HepG2 (cell line): ENCODE results near the gene PLXNA4. TPM values are rescaled to one million over a fixed set of nuclear protein-coding genes. Genes with fewer than 3 reads are reported as not detected.

ENCODE experiments used
- ATAC-seq: fragments of 200-7000 bp; cut with Tn5 transposase; 3 replicates; pipeline ENCODE4 v1.9.1; 2020; ENCODE audit warnings: mild to moderate bottlenecking, moderate library complexity
- BruUV-seq: library from RNA; stranded (reverse); fragments of 400-500 nt; replicated peaks from 2 replicates; lab custom pipeline; 2021; lab: Mats Ljungman, UMichigan
- CTCF ChIA-PET: fragments of 300-600 bp; formaldehyde crosslinking; extraction: SDS; loops from one replicate; lab custom pipeline; 2021; ENCODE audit warnings: low total read pairs, inconsistent platforms, low intra/inter-chr PET ratio; lab: Yijun Ruan, JAX
- POLR2A ChIA-PET: fragments of 350-600 bp; sonication (Branson Sonifier 250); formaldehyde crosslinking; loops from one replicate; lab custom pipeline; 2020; ENCODE audit warnings: antibody characterized with exemption, inconsistent platforms; lab: Yijun Ruan, JAX
- DNase-seq: peaks from one replicate; pipeline ENCODE4 v3.0.0-alpha.2; 2015; ENCODE audit warnings: low spot score
- FAIRE-seq: peaks from 3 replicates; lab custom pipeline; 2011; peaks lifted over from hg19 to GRCh38; lab: Jason Lieb, UNC
- H2AFZ ChIP-seq: one replicate; pipeline ENCODE4 v1.6.1; 2011; ENCODE audit warnings: low read length, inconsistent platforms
- H3K27ac ChIP-seq: fragments of 300-600 bp; 3 replicates; pipeline ENCODE4 v1.8.0; 2011; ENCODE audit warnings: mixed run types, mild to moderate bottlenecking, mixed read lengths, low read length, inconsistent platforms; ENCODE audit not compliant: insufficient read depth; ENCODE audit errors: extremely low read length
- H3K27me3 ChIP-seq, 2 experiments: fragments of 200-600 bp in 1 of 2; 2 replicates in 1 of 2; 3 replicates in 1 of 2; pipeline versions ENCODE4 v1.6.0 to v1.8.0; 2011; ENCODE audit warnings: low read length in 2 of 2, mild to moderate bottlenecking in 2 of 2, moderate library complexity in 2 of 2, inconsistent platforms in 1 of 2; ENCODE audit not compliant: insufficient read depth in 2 of 2, control insufficient read depth in 1 of 2
- H3K36me3 ChIP-seq, 2 experiments: fragments of 200-600 bp in 1 of 2; replicated peaks in 1 of 2; 2 replicates in 1 of 2; 3 replicates in 1 of 2; pipeline versions ENCODE4 v1.5.1 to v1.8.0; 2011; ENCODE audit warnings: low read length in 2 of 2, inconsistent platforms in 1 of 2; ENCODE audit not compliant: insufficient read depth in 2 of 2, control insufficient read depth in 1 of 2
- H3K4me1 ChIP-seq: 2 replicates; pipeline ENCODE4 v1.5.1; 2012; ENCODE audit warnings: low read length, inconsistent platforms; ENCODE audit not compliant: insufficient read depth
- H3K4me2 ChIP-seq: 2 replicates; pipeline ENCODE4 v1.6.0; 2011; ENCODE audit warnings: low read depth, low read length, inconsistent platforms
- H3K4me3 ChIP-seq, 3 experiments: fragments of 200-600 bp in 1 of 3; sonication (generic), shearing (Covaris generic) in 1 of 3; replicated peaks in 1 of 3; 2 replicates each; pipeline ENCODE4 v1.5.1; 2011 to 2016; ENCODE audit warnings: low read length in 3 of 3, inconsistent platforms in 2 of 3, low read depth in 2 of 3, mild to moderate bottlenecking in 2 of 3, control low read depth in 1 of 3, mixed read lengths in 1 of 3; ENCODE audit not compliant: insufficient read depth in 1 of 3
- H3K79me2 ChIP-seq: one replicate; pipeline ENCODE4 v1.6.1; 2011; ENCODE audit warnings: low read length, inconsistent platforms; ENCODE audit not compliant: insufficient read depth
- H3K9ac ChIP-seq: 2 replicates; pipeline ENCODE4 v1.6.0; 2011; ENCODE audit warnings: mild to moderate bottlenecking, low read depth, low read length, inconsistent platforms; ENCODE audit not compliant: insufficient read depth
- H3K9me3 ChIP-seq: 2 replicates; pipeline ENCODE4 v1.5.1; 2012; ENCODE audit warnings: mild to moderate bottlenecking, low read length
- H4K20me1 ChIP-seq: 2 replicates; pipeline ENCODE4 v1.6.0; 2011; ENCODE audit warnings: inconsistent platforms, mild to moderate bottlenecking, low read length, moderate library complexity; ENCODE audit not compliant: insufficient read depth
- CCAR2 ChIP-seq: fragments of 200-400 bp; formaldehyde crosslinking; optimal IDR thresholded peaks from 2 replicates; pipeline ENCODE3; 2018; ENCODE audit warnings: low read depth, mild to moderate bottlenecking, low read length, moderate library complexity
- GZF1 ChIP-seq: sonication (generic); formaldehyde crosslinking; IDR thresholded peaks from 2 replicates; pipeline ENCODE4 v1.5.1; 2020; ENCODE audit warnings: mild to moderate bottlenecking, missing genetic modification reagents
- JUNB ChIP-seq: sonication (generic); formaldehyde crosslinking; IDR thresholded peaks from 2 replicates; pipeline ENCODE4 v1.8.0; 2022; ENCODE audit warnings: missing genetic modification reagents, mild to moderate bottlenecking, borderline replicate concordance
- ZNF530 ChIP-seq: sonication (generic); formaldehyde crosslinking; IDR thresholded peaks from 2 replicates; pipeline ENCODE4 v1.5.0; 2020; ENCODE audit warnings: low read depth, mild to moderate bottlenecking, missing genetic modification reagents
- ZNF672 ChIP-seq: sonication (generic); formaldehyde crosslinking; IDR thresholded peaks from 2 replicates; pipeline ENCODE4 v1.8.1; 2022; ENCODE audit warnings: missing genetic modification reagents
- WGBS: methylation state at CpG from one replicate; pipeline ENCODE4 v1.1.6; 2017; ENCODE audit warnings: low lambda C conversion rate; 5-methylcytosine and 5-hydroxymethylcytosine counted together
- in situ Hi-C: cut with HindIII; loops from 2 replicates; pipeline ENCODE4 v1.10.0; 2017; ENCODE audit warnings: low pct_unique_long_range_greater_than_20kb; ENCODE audit not compliant: extremely low pct_ligation_motif_present
- intact Hi-C: fragments of 100-400 bp; cut with micrococcal nuclease; formaldehyde crosslinking; loops from one replicate; pipeline ENCODE4 v1.10.0; 2022; ENCODE audit not compliant: unreplicated experiment
- polyA plus RNA-seq, 8 experiments: library from polyadenylated mRNA; depleted of rRNA in 3 of 8; stranded (reverse) in 7 of 8; unstranded in 1 of 8; fragments of >200 nt; fragmentation: Illumina TruSeq in 4 of 8; extraction: Trizol in 4 of 8; gene quantifications; 2 replicates each; pipeline versions ENCODE4 v1.2.1 to v1.2.3, GENCODE V29; 2011 to 2016; ENCODE audit warnings: low read depth in 4 of 8, missing spikeins in 1 of 8, mixed read lengths in 1 of 8; ENCODE audit not compliant: insufficient read depth in 1 of 8
- total RNA-seq, 5 experiments: library from RNA; depleted of rRNA; stranded (reverse); fragments of >200 nt; fragmentation: Illumina TruSeq; extraction: Trizol; gene quantifications; 2 replicates each; pipeline ENCODE4 v1.2.3, GENCODE V29; 2016; ENCODE audit warnings: low read depth in 1 of 5
- TF ChIP-seq, protein P1 (sequence below): sonication (generic); formaldehyde crosslinking; IDR thresholded peaks from 2 replicates; pipeline ENCODE4 v1.4.0; 2020; ENCODE audit warnings: missing genetic modification reagents, borderline replicate concordance
- TF ChIP-seq, protein P2 (sequence below): sonication (generic); formaldehyde crosslinking; IDR thresholded peaks from 2 replicates; pipeline ENCODE4 v1.4.0; 2020; ENCODE audit warnings: missing genetic modification reagents

Gene PLXNA4
- total and polyA plus RNA-seq, 2 of the 13 experiments (the other 11 are each of a cell fraction or from before 2014, with no cell fraction given), result 0.01 to 0.04 TPM

DNA sequence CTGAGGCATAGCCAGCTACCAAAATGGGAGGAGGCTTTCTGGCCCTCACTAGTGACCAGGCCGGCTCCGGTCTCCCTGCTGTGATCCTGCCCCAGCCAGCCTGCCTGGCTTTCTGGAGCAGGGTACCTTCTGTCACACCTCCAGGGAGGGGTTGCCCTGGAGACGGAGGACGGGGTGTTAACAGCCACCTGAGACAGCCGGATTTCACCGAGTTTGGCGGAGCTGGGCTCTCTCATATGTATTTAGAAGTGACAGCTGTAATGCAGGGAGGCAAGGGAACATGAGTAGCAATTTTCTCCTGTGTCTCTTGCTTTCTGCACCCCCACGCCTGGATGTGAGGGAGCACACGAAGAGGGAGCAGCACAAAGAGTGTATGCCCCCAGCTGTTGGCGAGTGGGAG, 473.3 kb downstream of the PLXNA4 start (continued):
- TF ChIP-seq, protein P1, sequence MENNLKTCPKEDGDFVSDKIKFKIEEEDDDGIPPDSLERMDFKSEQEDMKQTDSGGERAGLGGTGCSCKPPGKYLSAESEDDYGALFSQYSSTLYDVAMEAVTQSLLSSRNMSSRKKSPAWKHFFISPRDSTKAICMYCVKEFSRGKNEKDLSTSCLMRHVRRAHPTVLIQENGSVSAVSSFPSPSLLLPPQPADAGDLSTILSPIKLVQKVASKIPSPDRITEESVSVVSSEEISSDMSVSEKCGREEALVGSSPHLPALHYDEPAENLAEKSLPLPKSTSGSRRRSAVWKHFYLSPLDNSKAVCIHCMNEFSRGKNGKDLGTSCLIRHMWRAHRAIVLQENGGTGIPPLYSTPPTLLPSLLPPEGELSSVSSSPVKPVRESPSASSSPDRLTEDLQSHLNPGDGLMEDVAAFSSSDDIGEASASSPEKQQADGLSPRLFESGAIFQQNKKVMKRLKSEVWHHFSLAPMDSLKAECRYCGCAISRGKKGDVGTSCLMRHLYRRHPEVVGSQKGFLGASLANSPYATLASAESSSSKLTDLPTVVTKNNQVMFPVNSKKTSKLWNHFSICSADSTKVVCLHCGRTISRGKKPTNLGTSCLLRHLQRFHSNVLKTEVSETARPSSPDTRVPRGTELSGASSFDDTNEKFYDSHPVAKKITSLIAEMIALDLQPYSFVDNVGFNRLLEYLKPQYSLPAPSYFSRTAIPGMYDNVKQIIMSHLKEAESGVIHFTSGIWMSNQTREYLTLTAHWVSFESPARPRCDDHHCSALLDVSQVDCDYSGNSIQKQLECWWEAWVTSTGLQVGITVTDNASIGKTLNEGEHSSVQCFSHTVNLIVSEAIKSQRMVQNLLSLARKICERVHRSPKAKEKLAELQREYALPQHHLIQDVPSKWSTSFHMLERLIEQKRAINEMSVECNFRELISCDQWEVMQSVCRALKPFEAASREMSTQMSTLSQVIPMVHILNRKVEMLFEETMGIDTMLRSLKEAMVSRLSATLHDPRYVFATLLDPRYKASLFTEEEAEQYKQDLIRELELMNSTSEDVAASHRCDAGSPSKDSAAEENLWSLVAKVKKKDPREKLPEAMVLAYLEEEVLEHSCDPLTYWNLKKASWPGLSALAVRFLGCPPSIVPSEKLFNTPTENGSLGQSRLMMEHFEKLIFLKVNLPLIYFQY (CRISPR knock-in tag), result no peak

DNA sequence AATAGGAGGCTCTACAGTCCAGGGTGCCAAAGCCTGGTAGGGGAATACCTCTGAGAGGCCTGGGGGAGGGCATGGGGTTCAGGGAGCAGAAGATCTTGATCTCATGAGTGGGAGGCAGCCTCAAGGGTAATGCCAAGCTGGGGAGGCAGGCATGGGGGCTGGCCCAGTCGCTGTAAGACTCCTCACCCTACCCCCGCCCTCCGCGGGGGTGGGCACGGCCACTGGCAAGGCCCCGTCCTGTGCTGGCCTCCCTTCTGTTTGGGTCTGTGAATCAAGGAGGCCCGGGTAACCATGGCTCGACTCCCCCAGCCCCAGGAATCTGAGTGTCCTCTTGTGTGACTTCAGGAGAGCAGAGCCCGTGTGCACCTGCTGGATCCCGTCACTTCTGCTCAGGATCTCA, 473.9 kb downstream of the PLXNA4 start:
- in situ Hi-C loops, result no loop called here
- no peak for ATAC-seq

DNA sequence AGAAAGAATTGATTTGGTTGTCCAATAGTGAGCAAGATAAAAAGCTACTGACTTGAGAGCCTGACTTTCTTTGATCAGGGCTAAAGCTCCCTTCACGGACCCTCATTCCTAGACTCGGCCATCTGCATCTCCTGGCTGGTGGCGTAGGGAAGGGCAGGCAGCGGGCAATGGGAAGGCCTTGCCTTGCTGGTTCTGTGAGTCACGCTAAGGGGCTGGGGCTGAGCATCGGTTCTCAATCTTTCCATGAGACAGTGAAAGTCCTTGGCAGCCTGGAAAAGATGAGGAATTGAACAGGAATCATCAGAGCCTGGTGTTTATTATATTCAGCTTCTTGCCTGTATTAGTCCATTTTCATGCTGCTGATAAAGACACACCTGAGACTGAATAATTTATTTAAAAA, 475.3 kb downstream of the PLXNA4 start:
- H3K4me2 ChIP-seq, result no peak overlapping the region
- intact Hi-C loops, result no loop called here
- CTCF ChIA-PET, result no interaction called here

More for the DNA sequence above, 473.9 kb downstream of the PLXNA4 start:
- Histone ChIP-seq H3K79me2 (no peaks in the 10 kb centered on the region), H3K4me1 (no peaks in the 10 kb centered on the region), H3K27me3 (peaks cover 2 to 9% of the 10 kb centered on the region in 2 experiments; a peak in 1 of 5 replicates), H2AFZ (no peak overlapping the region), H3K9me3 (no peaks in the 10 kb centered on the region), H3K9ac (no peak overlapping the region), H3K36me3 (no peaks in the 10 kb centered on the region), H3K4me3 (no peak overlapping the region), H3K4me2 (no peak overlapping the region), H3K27ac (no peak overlapping the region)
- 33% methylated on average over 9 of the region's 10 CpGs for WGBS
- ChIA-PET CTCF (no interaction called here), POLR2A (no interaction called here)
- FAIRE-seq (no peak), DNase-seq (no peak)
- no TSS peak for BruUV-seq
- intact Hi-C loops, result no loop called here
- no peak for TF ChIP-seq ZNF530 (CRISPR knock-in tag)
- TF ChIP-seq, all 625 proteins: peak for 0
- H4K20me1 ChIP-seq, result no peaks in the 10 kb centered on the region

More for the DNA sequence above, 475.3 kb downstream of the PLXNA4 start:
- WGBS, result 25% methylated on average over 6 of the region's 6 CpGs
- Histone ChIP-seq H3K36me3 (no peaks in the 10 kb centered on the region), H3K79me2 (no peaks in the 10 kb centered on the region), H4K20me1 (no peaks in the 10 kb centered on the region), H3K4me1 (no peaks in the 10 kb centered on the region), H3K27ac (no peak overlapping the region), H3K27me3 (peaks cover 2 to 9% of the 10 kb centered on the region in 2 experiments; a peak in 1 of 5 replicates), H2AFZ (no peak overlapping the region), H3K4me3 (no peak overlapping the region), H3K9me3 (no peaks in the 10 kb centered on the region), H3K9ac (no peak overlapping the region)
- no peak for FAIRE-seq
- no peak for TF ChIP-seq JUNB (CRISPR knock-in tag)
- TF ChIP-seq, protein P2, sequence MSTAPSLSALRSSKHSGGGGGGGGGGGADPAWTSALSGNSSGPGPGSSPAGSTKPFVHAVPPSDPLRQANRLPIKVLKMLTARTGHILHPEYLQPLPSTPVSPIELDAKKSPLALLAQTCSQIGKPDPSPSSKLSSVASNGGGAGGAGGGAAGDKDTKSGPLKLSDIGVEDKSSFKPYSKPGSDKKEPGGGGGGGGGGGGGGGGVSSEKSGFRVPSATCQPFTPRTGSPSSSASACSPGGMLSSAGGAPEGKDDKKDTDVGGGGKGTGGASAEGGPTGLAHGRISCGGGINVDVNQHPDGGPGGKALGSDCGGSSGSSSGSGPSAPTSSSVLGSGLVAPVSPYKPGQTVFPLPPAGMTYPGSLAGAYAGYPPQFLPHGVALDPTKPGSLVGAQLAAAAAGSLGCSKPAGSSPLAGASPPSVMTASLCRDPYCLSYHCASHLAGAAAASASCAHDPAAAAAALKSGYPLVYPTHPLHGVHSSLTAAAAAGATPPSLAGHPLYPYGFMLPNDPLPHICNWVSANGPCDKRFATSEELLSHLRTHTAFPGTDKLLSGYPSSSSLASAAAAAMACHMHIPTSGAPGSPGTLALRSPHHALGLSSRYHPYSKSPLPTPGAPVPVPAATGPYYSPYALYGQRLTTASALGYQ (CRISPR knock-in tag), result no peak
- TF ChIP-seq GZF1, result no peak
- no peak for TF ChIP-seq ZNF672 (CRISPR knock-in tag)
- TF ChIP-seq CCAR2, result no peak
- no peak for ATAC-seq
- POLR2A ChIA-PET, result no interaction called here
- in situ Hi-C loops, result no loop called here
- no TSS peak for BruUV-seq
- no peak for DNase-seq
